ENCODE measurements around the gene ZNF526. TPM values are rescaled to one million over a fixed set of nuclear protein-coding genes. Genes with fewer than 3 reads are reported as not detected.

Gene ZNF526
- polyA plus RNA-seq, 1 donor from 2014 or later = 2.1 TPM

GRCh38 chr19:42268704-42269477, 48.8 kb downstream of the ZNF526 start, which contains the start of gene CIC:
TSS of gene CIC (plus strand) at chr19:42269252. CDS start at chr19:42271784, 2,532 bp downstream.
- Histone ChIP-seq H2AFZ (ENCODE audit: low read depth, low read length) (peak within 1 kb of the TSS; percentile 56), H3K9ac (ENCODE audit: low read length) (peak within 1 kb of the TSS; percentile 93), H3K4me3 (ENCODE audit: low read length) (peak within 1 kb of the TSS; percentile 73), H3K9me3 (ENCODE audit: low read length) (no peaks in the 10 kb centered on the region), H3K9me2 (ENCODE audit: insufficient read depth, low read length) (no peaks in the 10 kb centered on the region), H3F3A (ENCODE audit: insufficient read depth, low read length, poor library complexity, severe bottlenecking) (no peaks in the 10 kb centered on the region), H4K20me1 (ENCODE audit: insufficient read depth) (no peaks in the 10 kb centered on the region), H3K4me2 (ENCODE audit: low read length) (peak within 1 kb of the TSS; percentile 91), H3K27ac (ENCODE audit: low read length) (peak within 1 kb of the TSS; percentile 97), H3K79me2 (replicated peaks; ENCODE audit: insufficient read depth, low read length) (peaks cover 25% of the 10 kb centered on the region), H3K27me3 (ENCODE audit: insufficient read depth, low read depth, low read length) (no peaks in the 10 kb centered on the region), H3K36me3 (ENCODE audit: insufficient read depth, low read length) (no peaks in the 10 kb centered on the region)
- peak; percentile 48 for TF ChIP-seq CTCF (IDR thresholded peaks at IDR 0.05; ENCODE audit: poor library complexity, severe bottlenecking)
- TF ChIP-seq POLR2AphosphoS5 (IDR thresholded peaks at IDR 0.05) = peak; percentile 21
- TF ChIP-seq MXI1 (conservative IDR thresholded peaks at IDR 0.05; ENCODE audit: poor library complexity, severe bottlenecking) = peak; percentile 16
- TF ChIP-seq, protein P1, sequence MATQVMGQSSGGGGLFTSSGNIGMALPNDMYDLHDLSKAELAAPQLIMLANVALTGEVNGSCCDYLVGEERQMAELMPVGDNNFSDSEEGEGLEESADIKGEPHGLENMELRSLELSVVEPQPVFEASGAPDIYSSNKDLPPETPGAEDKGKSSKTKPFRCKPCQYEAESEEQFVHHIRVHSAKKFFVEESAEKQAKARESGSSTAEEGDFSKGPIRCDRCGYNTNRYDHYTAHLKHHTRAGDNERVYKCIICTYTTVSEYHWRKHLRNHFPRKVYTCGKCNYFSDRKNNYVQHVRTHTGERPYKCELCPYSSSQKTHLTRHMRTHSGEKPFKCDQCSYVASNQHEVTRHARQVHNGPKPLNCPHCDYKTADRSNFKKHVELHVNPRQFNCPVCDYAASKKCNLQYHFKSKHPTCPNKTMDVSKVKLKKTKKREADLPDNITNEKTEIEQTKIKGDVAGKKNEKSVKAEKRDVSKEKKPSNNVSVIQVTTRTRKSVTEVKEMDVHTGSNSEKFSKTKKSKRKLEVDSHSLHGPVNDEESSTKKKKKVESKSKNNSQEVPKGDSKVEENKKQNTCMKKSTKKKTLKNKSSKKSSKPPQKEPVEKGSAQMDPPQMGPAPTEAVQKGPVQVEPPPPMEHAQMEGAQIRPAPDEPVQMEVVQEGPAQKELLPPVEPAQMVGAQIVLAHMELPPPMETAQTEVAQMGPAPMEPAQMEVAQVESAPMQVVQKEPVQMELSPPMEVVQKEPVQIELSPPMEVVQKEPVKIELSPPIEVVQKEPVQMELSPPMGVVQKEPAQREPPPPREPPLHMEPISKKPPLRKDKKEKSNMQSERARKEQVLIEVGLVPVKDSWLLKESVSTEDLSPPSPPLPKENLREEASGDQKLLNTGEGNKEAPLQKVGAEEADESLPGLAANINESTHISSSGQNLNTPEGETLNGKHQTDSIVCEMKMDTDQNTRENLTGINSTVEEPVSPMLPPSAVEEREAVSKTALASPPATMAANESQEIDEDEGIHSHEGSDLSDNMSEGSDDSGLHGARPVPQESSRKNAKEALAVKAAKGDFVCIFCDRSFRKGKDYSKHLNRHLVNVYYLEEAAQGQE (IDR thresholded peaks at IDR 0.05; ENCODE audit: borderline replicate concordance) = peak; percentile 57
- TF ChIP-seq EZH2 (IDR thresholded peaks at IDR 0.05; ENCODE audit: borderline replicate concordance, insufficient read depth, low read length, poor library complexity, severe bottlenecking) = no peak
- TF ChIP-seq TAF1 (IDR thresholded peaks at IDR 0.05; ENCODE audit: low read depth) = no peak
- no peak for TF ChIP-seq EP300 (conservative IDR thresholded peaks at IDR 0.05; ENCODE audit: poor library complexity, severe bottlenecking)
- TF ChIP-seq RAD21 (conservative IDR thresholded peaks at IDR 0.05) = no peak
- TF ChIP-seq SMC3 (conservative IDR thresholded peaks at IDR 0.05; ENCODE audit: poor library complexity) = no peak

DNA sequence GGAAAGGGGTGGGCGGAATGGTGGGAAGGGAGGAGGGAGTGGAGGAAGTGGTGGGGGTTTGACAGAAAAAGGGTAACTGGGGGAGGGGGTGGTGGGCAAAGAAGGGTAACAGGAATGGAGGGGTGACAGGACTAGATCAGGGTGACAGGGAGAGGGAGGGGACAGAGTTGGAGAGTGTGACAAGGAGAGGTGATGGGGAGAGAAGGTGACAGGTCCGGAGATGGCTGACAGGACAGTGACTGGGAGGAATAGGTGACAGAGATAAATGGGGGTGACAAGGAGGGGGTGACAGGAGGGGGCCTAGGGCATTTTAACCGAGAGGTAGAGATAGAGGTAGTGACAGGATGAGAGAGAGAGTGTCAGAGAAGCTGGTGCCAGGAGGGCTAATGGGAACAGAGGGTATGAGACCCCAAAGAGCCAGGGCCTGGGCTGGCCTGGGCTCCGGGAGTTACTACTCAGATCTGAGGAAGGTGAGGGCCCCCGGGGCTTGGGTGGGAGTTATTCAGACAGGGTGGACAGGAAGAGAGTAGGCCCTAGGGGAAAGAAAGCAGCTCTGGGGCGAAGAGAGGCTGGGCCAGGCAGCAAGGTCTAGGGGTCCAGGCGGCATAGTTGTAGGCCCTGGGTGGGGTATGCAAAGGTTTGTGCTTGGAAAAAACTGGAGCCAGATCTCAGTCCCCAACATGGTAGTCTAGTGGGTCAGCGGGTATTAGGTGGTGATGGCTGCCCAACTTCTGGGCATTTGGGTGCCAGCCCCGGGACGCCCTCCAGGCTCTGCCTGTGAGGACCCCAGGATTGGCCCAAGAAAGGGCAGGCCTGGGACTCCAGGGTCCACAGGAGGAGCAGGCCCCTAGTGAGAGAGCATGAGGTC, 49.6 kb downstream of the ZNF526 start:
- no peaks in the 10 kb centered on the region for H4K20me1 ChIP-seq (ENCODE audit: insufficient read depth)
- H3F3A ChIP-seq (ENCODE audit: insufficient read depth, low read length, poor library complexity, severe bottlenecking) = no peaks in the 10 kb centered on the region
- peak overlapping the region; percentile 91 for H3K4me2 ChIP-seq (ENCODE audit: low read length)
- no peaks in the 10 kb centered on the region for H3K9me3 ChIP-seq (ENCODE audit: low read length)
- TF ChIP-seq SMC3 (conservative IDR thresholded peaks at IDR 0.05; ENCODE audit: poor library complexity) (no peak), EZH2 (IDR thresholded peaks at IDR 0.05; ENCODE audit: borderline replicate concordance, insufficient read depth, low read length, poor library complexity, severe bottlenecking) (no peak), EP300 (conservative IDR thresholded peaks at IDR 0.05; ENCODE audit: poor library complexity, severe bottlenecking) (peak; percentile 67), POLR2AphosphoS5 (IDR thresholded peaks at IDR 0.05) (peak; percentile 7), CTCF (IDR thresholded peaks at IDR 0.05; ENCODE audit: poor library complexity, severe bottlenecking) (no peak), RAD21 (conservative IDR thresholded peaks at IDR 0.05) (no peak), TAF1 (IDR thresholded peaks at IDR 0.05; ENCODE audit: low read depth) (no peak), MXI1 (conservative IDR thresholded peaks at IDR 0.05; ENCODE audit: poor library complexity, severe bottlenecking) (no peak)
- TF ChIP-seq, protein P1 (IDR thresholded peaks at IDR 0.05; ENCODE audit: borderline replicate concordance) = peak; percentile 11
- H3K79me2 ChIP-seq (replicated peaks; ENCODE audit: insufficient read depth, low read length) = peaks cover 32% of the 10 kb centered on the region
- peak overlapping the region; percentile 73 for H3K4me3 ChIP-seq (ENCODE audit: low read length)
- peak overlapping the region; percentile 97 for H3K27ac ChIP-seq (ENCODE audit: low read length)
- H3K9me2 ChIP-seq (ENCODE audit: insufficient read depth, low read length) = no peaks in the 10 kb centered on the region
- H3K27me3 ChIP-seq (ENCODE audit: insufficient read depth, low read depth, low read length) = no peaks in the 10 kb centered on the region
- H2AFZ ChIP-seq (ENCODE audit: low read depth, low read length) = no peak overlapping the region
- H3K36me3 ChIP-seq (ENCODE audit: insufficient read depth, low read length) = peaks cover 6% of the 10 kb centered on the region
- peak overlapping the region; percentile 93 for H3K9ac ChIP-seq (ENCODE audit: low read length)

Data from neural cell (in vitro differentiated cells).